ENCODE data around the gene CXXC5.

DNA sequence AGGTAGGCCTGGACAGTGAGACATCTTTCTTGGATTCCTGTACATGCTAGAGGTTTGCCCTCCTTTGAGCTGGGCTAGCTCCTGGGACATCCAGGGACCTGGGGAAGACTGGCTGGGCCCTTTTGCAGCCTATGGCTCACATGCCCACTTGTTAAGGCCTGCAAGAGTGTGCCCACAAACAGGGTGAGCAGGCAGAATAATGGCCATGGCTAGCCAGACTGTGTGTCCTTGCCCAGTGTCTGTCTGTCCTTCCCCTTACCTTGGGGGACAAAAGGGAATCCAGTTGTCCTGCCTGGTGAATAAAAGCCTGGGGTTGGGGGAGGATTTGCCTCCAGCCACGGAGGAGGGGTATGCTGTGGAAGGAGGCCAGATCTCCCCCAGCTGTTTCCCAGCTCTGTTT is 13.0 kb upstream of the CXXC5 start:
- TF ChIP-seq, protein P1, sequence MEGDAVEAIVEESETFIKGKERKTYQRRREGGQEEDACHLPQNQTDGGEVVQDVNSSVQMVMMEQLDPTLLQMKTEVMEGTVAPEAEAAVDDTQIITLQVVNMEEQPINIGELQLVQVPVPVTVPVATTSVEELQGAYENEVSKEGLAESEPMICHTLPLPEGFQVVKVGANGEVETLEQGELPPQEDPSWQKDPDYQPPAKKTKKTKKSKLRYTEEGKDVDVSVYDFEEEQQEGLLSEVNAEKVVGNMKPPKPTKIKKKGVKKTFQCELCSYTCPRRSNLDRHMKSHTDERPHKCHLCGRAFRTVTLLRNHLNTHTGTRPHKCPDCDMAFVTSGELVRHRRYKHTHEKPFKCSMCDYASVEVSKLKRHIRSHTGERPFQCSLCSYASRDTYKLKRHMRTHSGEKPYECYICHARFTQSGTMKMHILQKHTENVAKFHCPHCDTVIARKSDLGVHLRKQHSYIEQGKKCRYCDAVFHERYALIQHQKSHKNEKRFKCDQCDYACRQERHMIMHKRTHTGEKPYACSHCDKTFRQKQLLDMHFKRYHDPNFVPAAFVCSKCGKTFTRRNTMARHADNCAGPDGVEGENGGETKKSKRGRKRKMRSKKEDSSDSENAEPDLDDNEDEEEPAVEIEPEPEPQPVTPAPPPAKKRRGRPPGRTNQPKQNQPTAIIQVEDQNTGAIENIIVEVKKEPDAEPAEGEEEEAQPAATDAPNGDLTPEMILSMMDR (conservative IDR thresholded peaks at IDR 0.05; ENCODE audit: low read length), result no peak
- no peak for TF ChIP-seq EZH2phosphoT487 (IDR thresholded peaks at IDR 0.05; ENCODE audit: borderline replicate concordance, low read depth, low read length)
